NCI-H1092 (cell line): Measurements from ENCODE around the gene HDHD3.

ENCODE experiments used
- DNase-seq: peaks from one replicate; lab custom pipeline; 2025; lab: John Stamatoyannopoulos, UW

The HDHD3 gene

DNA sequence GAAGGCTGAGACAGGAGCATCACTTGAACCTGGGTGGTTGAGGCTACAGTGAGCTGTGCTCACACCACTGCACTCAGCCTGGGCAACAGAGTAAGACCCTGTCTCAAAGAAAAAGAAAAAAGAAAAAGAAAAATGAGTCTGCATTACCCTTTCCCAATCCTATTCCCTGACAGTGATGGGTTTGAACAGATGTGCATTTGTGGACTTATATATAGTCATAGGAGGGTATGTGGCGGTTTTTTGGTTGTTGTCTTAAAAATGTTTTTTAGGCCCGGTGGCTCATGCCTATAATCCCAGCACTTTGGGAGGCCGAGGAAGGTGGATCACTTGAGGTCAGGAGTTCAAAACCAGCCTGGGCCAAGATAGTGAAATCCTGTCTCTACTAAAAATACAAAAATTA, 13.4 kb downstream of the HDHD3 start:
- no peak for DNase-seq

DNA sequence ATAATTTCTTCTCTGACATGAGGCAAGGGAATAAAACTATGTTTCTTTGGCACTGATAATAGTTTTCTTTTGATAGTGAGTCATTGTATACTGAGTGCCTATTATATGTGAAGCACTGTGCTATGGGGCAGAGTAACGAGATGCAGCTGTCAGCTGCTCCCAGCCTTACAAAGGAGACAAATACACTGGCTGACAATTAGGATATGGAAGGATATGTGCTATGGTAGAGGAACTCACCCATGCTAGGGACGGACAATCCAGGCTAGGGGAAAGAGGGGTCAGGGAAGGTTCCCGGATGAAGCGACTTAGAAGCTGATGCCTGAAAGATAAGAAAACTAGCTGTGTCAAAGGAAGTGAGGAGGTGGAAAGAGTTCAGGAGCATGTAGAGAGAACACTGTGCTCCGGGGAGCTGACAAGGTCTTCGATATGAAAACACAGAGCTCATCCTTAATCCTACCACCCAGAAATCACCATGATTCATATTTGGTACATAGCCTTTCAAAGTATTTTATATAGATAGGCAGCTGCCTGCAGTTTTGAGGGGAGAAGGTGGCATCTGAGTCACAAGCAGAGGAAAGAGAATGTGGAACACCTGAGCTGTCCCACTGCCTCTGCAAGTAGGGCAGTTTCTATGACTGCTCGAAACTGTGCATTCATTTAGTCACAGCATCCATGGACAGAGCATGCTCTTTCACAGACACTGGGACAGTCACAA, 15.3 kb downstream of the HDHD3 start:
- no peak for DNase-seq

DNA sequence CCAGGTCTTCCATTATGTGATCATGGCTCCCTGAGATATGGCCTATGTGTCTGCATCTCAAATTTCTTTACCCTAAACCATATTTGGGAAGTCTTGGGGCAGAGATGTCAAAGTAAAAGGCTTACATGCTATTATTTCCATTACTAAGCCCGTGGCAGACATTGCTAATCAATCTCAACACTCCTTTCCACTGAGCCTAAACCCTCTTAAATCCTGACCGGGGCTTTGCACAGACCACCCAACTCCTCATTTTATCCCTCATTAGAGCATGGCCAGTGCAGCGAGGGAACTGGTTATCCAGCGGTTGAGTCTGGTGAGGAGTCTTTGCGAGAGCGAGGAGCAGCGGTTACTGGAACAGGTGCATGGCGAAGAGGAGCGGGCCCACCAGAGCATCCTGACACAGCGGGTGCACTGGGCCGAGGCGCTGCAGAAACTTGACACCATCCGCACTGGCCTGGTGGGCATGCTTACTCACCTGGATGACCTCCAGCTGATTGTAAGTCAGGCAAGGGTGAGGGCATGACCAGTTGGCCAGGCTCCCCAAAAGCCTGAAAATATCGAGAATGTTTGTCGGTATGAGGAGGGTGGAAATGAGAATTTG, 16.4 kb downstream of the HDHD3 start:
- no peak for DNase-seq

DNA sequence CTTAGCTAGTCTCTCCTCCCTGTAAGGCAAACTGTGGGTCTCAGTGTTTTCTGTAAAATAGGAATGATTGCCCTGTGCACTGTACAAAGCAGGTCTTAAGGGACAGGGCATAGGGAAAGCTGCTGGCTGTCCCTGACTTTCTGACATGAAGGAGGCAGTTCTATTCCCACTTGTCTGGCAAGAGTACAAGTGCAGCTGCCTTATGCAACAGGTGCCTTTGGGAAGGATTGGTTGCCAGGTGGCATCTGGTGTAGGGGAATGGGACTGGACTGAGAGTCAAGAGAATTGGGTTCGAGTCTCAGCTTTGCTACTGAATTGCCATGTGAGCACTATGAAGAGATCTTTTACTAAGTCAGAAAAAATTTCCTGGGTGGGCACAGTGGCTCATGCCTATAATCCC, 17.4 kb downstream of the HDHD3 start:
- no peak for DNase-seq

DNA sequence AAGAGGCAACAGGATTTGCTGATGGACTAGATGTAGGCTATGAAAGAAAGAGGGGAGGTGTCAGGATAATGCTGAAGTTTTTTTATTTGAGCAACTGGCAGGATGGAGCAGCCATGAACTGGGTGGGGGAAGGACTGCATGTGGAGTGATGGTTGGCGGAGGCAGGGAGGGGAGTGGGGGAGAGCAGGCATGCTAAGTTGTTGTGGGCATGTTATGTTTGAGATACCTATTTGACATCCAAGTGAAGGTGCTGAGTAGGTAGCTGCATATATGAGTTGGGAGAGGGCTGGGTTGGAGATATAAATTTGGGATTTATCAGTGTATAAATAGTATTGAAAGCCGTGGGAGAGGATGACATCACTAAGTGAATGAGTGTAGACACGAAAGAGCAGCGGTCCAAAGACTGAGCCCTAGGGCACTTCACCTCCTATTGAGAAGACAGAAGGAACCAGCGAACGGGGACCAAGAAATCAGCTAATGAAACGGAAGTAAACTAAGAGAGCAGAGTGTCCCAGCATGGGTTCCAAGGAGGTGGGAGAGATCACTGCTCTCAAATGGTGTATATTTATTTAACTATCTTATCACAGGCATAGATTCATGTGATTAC, 20.0 kb downstream of the HDHD3 start:
- DNase-seq, result no peak

DNA sequence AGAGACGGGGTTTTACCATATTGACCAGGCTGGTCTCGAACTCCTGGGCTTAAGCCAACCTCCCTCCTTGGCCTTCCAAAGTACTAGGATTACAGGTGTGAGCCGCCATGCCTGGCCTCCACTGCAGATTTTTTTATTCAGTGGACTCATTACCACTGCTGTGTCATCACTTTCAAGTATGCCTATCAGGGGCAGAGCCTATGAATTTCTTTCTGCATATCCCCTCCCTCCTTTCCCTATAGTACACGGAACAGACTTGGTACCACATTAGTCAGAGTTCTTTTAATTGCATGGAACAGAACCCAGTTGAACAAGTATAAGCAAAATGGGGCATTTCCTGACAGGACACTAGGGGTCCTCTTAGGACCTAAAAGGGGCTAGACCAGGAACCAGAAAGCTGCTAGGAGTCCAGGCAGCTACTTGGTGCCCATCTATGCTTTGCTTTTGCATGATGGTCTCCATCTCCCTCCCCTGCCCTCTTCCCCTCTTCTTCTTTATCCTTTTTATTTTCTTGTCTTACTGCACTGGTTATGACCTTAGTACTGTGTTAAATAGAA, 21.7 kb downstream of the HDHD3 start:
- no peak for DNase-seq

DNA sequence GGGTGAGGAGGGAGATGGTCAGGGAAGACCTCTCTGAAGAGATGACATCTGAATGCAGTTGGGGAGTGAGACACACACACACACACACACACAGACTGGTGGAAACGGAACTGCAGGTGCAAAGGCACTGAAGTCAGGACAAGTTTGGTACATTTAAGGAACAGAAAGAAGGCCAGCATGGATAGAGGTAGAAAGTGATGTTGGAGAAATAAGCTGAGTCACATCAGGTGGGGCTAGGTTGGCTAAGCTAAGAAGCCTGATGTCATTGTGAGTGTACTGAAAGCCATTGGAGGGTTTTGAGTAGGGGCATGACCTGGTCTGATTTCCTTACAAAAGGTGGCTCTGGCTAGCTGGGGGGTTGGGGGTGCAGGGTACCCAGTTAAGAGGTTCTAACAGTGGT, 24.4 kb downstream of the HDHD3 start:
- no peak for DNase-seq

DNA sequence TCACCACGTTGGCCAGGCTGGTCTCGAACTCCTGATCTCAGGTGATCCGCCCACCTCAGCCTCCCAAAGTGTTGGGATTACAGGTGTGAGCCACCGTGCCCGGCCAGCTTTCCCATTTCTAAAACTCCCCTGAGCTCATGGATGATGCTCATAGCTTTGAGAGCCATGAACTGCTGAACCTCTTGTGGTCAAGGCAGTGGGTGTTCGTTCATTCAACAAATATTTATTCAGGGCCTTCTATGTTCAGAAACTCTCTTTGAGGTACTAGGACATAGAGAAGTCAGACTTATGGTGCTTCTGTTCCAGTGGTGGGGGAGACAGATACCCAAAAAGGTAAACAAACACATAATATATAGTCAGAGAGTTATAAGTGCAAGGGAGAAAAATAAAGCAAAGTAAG, 24.8 kb downstream of the HDHD3 start:
- no peak for DNase-seq

DNA sequence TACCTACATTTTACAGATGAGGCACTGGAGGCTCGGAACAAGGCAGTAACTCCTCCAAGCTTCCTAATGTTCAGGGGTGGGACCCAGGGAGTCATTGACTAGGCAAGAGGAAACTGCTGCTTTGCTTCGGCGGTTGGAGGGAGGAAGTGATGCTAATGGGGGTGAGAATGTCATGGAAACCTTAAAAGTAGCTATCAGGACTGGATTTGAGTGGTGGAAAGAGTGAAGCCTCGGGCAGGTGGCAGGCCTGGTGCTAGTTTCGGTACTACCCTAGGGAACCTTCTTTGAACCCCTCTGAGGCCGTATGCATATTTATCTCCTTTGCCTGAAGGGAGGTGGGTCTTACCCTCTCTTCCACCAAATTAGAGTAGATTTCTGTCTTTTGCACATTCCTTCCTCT, 25.8 kb downstream of the HDHD3 start:
- no peak for DNase-seq

DNA sequence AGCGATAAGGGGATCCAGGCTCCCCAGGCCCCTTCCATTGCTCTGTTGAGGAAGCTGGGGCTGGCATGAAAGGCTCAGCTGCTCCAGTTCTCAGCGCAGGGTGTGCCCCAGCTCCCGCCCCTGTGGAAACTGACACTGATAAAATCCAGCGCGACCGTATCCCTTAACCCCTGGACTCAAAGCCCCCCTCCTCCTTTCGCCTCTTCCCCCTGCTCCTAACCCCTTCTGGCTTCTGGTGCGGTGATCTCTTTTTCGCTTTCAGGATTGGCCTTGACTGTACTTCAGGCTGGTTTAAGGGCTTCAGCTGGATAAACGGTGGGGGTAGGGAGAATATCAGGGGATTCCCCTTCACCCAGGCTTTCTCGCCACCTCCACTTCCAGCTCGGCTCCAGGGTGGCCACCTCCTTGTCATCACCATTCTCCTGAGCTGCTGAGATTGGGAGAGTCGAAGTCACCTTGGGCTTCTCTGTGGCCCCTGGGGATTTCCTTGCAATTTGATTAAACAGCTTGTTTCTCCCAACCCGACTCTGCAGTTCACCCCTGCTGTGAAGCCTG, 26.6 kb downstream of the HDHD3 start:
- no peak for DNase-seq

DNA sequence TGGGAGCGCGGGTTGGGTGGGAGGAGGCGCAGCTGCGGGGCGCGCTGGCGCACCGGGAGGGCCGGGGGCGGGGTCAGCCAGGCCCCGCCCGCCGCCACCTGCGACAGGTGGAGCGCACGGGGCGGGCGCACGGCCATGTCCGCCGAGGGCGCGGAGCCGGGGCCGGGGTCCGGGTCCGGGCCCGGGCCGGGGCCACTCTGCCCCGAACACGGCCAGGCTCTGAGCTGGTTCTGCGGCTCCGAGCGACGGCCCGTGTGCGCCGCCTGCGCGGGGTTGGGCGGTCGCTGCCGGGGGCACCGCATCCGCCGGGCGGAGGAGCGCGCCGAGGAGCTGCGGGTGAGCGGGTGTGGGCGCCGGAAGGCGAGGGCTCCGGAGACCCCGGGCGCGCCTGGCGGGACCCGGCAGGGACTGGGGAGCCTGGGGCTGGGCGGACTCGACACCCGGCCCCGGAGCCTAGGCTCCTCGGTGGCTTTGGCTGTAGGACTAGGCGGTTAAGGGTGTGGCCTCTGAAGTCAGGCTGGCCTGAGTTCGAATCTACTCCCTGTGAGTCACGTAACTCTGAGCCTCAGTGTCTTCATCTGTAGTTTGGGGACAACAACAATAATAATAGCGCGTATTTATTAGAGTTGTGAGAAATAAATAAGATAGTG, 27.2 kb downstream of the HDHD3 start, which contains the start of gene BSPRY:
TSS of gene BSPRY (plus strand) at position 97 of the 650 bp plus-strand sequence. CDS start at position 136, 39 bp downstream.
- DNase-seq, result no peak

DNA sequence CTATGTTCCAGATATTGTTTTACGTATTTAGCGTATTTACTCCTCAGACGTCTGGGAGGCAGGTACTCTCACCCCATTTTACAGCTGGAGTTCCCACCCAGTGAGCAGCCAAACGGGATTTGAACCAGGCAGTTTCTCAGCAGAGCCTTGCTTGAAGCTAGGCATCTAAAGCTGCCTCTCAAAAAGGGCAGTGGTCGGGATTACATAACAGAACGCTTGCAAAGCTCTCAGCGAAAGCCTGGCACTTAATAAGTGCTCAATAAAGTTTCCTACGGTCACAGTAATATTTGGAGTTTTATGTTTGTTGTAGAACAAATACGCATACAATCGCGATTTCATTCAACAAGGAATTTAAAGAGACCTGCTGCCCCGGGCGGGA, 27.7 kb downstream of the HDHD3 start:
- no peak for DNase-seq

DNA sequence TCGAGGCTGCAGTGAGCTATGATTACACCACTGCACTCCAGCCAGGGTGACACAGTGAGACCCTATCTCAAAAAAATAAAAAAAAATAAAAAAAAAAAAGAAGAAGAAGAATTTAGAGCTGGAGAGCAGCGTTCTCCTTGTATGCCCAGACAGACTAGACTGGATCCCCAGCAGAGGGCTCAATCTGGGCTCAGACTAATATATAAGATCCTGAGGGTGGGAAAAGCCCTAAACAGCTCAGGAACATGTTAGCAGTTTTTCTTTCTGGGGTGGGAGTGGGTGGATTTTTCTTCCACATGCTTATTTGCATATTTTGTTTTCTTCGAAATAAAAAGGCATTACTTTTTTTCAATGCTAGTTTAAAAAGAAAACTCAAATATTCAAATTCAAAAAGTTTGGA, 28.3 kb downstream of the HDHD3 start:
- no peak for DNase-seq

DNA sequence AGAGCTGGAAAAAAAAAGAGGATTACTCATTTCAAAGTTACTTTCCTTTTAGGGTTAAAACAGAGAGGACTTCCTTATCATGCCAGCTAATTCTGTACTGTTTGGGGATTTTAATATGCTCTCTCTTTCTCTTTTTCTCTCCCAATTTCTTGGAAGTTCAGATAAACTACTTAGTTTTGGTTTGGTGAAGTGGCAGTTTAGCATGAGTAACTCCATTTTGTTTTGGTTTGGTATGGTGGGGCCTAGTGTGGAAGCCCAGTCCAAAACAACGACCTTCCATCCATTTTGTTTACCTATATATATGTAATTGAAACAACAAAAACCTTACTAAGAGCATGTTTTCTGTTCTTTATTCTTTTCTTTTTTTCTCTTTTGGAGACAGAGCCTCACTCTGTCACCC, 31.1 kb downstream of the HDHD3 start:
- no peak for DNase-seq

DNA sequence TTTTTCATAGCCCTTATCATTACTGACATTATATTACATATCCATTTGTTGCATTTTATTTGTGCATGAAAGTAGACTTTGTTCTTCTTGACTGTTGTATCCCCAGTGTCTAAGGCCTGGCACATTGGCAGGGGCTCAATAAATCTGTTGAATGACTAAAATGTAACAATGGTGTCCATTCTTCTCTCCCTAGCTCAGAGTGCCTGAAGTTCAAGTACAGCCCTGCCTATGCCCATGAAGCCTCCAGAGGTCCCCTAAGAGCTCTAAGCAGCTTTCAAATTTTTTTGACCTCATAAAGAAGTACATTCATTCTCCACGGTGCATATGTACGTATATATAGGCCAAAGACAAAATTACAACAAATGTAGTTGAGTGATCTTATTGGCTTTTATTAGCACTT, 31.6 kb downstream of the HDHD3 start:
- DNase-seq, result no peak

DNA sequence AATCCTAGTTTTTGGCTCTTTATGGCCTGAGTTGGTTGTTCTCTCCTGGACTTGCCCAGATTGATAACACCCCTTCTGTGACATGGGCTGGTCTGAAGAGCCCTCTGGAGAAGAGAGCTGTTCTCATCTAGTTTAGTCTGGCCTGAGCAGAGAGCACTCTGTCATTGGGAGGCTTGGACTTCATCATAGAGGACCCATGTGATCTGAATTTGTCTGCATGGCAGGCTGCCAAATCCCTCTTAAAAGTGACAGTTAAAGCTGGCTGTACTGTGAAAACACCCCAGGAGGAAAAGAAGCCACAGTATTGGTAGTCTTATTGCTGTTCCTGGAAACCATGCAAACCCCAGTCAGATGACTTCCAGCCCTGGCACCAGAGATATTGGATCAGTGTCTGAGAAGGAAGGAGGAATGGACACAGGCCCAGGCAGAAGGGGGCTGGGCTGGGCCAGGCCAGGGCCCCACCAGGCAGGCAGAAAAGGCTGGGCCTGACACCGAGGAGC, 33.0 kb downstream of the HDHD3 start:
- peak; percentile 70 for DNase-seq

DNA sequence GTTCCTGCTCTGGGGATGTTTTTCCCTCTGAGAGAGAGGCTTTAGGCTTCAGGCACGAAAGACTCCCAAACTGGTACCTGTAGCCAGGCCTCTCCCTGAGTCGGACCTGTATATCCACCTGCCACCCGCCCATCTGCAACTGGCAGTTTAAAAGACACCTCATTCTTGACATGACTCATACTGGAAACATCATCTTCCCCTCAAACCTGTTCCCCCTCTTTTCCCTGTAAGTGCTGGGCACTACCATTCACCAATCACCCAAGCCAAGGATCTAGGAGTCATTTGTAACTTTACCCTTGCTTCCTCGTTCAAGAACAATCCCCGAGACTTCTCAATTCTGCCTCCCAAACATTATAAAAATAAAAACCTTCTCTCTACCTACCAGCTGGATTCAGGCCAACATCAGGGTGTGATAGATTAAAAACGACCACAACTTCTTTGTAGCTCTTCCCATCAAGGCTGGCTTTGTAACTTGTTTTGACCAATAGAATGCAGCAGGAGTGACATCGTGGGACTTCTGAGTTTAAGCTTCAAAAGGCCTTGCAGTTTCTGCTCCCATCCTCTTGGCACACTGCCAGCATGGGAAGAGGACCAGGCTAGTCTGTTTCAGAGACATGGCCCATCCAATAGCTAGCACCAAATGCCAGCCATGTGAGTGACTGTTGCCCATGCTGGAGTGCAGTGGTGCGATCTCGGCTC, 34.9 kb downstream of the HDHD3 start:
- no peak for DNase-seq

DNA sequence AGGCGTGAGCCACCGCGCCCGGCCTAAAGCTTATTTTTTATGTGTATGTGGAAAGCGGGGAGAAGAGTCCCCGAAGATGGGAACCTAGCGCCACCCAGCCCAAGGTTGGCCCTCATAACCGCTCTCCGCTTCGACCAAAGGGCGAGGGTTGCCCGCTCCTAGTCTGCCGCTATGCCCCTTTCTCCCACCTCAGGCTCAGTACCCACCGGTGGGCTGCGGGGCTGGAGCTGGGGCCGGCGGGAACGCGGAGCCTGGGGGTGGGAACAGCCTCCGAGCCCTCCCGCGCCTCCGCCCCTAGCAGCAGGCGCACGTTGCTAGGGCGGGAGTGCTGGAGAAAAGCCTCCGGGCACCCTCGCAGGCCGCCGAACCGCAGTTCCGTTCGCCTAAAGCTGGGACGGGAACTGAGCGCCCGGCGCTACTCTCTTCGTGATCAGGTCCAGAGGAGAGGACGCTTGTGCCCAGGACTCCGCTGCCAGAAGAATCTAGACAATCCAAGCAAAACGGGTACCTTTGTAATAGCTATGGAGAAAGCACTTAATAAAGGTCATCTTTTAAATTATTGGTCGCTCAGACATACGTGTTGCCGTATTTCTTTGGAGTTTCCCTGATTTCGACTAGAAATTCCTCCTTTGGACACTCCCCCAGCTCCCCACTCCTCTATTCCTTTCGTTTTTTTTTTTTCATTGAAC, 36.6 kb downstream of the HDHD3 start, which contains the start of gene WDR31:
TSS of gene WDR31 (minus strand) at position 265 of the 689 bp plus-strand sequence. CDS start 8,253 bp downstream, outside the sequence.
- peak; percentile 85 for DNase-seq

DNA sequence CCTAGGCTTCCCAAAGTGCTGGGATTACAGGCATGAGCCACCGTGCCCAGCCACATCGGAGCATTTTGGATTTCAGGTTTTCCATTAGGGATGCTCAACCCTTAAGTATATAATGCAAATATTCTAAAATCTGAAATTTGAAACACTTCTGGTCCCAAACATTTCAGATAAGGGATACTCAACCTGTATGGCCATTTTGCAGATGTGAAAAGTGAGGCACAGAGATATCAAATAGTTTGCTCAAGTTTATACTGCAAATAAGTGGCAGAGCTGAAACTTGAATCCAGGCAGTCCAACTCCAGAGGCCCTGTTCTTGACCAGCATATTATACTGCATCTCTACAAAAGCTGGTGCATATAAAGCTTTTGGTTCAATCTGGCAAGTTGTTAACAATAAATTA, 39.1 kb downstream of the HDHD3 start:
- no peak for DNase-seq

DNA sequence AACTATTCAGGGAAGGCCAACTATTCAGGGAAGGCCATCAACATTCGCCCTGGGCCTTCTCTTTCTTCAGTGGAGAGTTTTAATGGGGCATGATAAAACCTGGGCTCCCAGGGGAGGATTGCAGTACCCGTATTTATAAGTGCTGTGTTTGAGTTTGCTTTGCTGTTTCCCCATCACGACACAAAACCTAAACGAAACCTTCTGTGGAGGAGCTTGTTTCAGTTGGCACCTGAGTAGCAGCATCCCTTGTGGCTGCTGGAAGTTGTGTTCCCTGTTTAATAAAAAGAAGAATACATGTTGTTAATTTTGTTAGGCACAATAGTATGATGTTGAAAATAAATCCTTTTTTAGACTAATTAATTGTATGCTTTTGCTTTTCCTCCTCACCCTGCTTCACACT, 45.0 kb downstream of the HDHD3 start:
- DNase-seq, result no peak
